Left ventricle myocardium inferior (tissue), 1 donor: ENCODE data around the gene HIC1. TPM values are rescaled to one million over a fixed set of nuclear protein-coding genes. Genes with fewer than 3 reads are reported as not detected.

Experiments used
- DNase-seq: peaks from one replicate; pipeline ENCODE4 v3.0.0-alpha.2; 2020
- H3K27ac ChIP-seq: fragments of 200-600 bp; replicated peaks from 2 replicates; pipeline ENCODE4 v1.8.0; 2021
- H3K27me3 ChIP-seq: fragments of 200-600 bp; 2 replicates; pipeline ENCODE4 v1.8.0; 2021; ENCODE audit warnings: low read depth
- H3K36me3 ChIP-seq: fragments of 200-600 bp; 2 replicates; pipeline ENCODE4 v1.8.0; 2021
- H3K4me1 ChIP-seq: fragments of 200-600 bp; 2 replicates; pipeline ENCODE4 v1.8.0; 2021
- H3K4me3 ChIP-seq: fragments of 200-600 bp; 2 replicates; pipeline ENCODE4 v1.8.0; 2021; ENCODE audit warnings: mild to moderate bottlenecking, moderate library complexity
- H3K9me3 ChIP-seq: fragments of 200-600 bp; replicated peaks from 2 replicates; pipeline ENCODE4 v1.8.0; 2021
- intact Hi-C: fragments of 100-400 bp; cut with micrococcal nuclease; formaldehyde crosslinking; loops from one replicate; pipeline ENCODE4 v1.11.0; 2022
- total RNA-seq: library from RNA; stranded (reverse); fragmentation: NEBNext Ultra II Directional; extraction: Animal tissue kit (Norgen Biotek cat#: 25700); gene quantifications from one replicate; pipeline ENCODE4 v1.2.1, GENCODE V29; 2021
- TF ChIP-seq, protein P1 (sequence below): fragments of 200-600 bp; IDR thresholded peaks from 2 replicates; pipeline ENCODE4 v1.8.0; 2021; ENCODE audit warnings: antibody characterized with exemption, mild to moderate bottlenecking, borderline replicate concordance
- donor health status: DM: no; HTN: yes; CAD: no; lungs with severe emphysema.

HIC1 gene
- total RNA-seq, 1 donor from 2014 or later, result 23.5 TPM

DNA sequence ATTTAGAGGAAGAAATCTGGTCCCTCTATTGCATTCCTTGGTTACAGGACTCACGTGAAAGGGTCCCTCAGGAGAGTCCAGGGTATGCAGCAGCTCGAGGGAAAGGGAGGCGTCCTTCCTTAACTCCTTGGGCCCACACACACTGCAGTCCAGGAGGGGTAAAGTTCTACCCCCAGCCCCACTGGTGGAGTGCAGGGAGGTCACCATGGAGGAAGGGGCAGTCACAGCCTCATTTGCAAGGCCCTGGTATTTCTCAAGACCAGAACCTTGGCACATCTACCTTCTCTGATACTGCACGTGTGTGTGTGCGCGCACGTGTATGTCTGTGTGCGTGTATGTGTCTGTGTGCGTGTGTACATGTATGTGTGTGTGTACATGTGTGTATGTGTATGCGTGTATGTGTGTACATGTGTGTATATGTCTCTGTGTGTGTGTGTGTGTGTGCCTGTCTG, 11.1 kb downstream of the HIC1 start:
- intact Hi-C loops, result no loop called here
- Histone ChIP-seq H3K36me3 (peaks cover 38% of the 10 kb centered on the region), H3K27ac (peak overlapping the region; percentile 96), H3K4me3 (no peak overlapping the region), H3K4me1 (peaks cover 94% of the 10 kb centered on the region), H3K27me3 (peaks cover 12% of the 10 kb centered on the region), H3K9me3 (no peaks in the 10 kb centered on the region)
- DNase-seq, result no peak
- TF ChIP-seq, protein P1, sequence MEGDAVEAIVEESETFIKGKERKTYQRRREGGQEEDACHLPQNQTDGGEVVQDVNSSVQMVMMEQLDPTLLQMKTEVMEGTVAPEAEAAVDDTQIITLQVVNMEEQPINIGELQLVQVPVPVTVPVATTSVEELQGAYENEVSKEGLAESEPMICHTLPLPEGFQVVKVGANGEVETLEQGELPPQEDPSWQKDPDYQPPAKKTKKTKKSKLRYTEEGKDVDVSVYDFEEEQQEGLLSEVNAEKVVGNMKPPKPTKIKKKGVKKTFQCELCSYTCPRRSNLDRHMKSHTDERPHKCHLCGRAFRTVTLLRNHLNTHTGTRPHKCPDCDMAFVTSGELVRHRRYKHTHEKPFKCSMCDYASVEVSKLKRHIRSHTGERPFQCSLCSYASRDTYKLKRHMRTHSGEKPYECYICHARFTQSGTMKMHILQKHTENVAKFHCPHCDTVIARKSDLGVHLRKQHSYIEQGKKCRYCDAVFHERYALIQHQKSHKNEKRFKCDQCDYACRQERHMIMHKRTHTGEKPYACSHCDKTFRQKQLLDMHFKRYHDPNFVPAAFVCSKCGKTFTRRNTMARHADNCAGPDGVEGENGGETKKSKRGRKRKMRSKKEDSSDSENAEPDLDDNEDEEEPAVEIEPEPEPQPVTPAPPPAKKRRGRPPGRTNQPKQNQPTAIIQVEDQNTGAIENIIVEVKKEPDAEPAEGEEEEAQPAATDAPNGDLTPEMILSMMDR, result no peak

DNA sequence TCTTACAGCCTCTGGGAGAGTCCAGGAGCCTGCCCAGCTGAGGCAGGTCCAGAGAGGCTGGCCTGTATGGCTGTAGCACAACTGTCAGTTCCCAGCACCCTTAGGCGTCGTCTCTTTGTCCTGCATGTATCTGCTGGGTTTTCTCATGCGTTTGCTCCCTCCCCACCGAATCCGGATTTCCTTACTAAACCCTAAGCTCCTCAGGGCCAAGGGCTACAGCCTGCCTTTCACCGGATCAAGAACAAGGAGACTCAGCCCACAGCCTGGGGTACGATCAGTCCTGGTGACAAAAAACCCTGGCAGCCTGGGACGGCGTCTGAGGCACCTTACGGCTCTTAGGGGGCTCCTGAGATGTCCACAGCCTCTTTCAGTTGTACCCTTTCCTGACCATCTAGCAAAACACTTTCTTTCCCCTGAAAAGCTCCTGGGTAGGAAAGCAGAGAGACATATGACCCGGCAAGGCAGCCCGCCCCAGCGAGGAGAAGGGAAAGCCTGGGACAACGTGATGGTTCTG, 12.2 kb downstream of the HIC1 start:
- Histone ChIP-seq H3K27ac (peak overlapping the region; percentile 96), H3K9me3 (no peaks in the 10 kb centered on the region), H3K36me3 (peaks cover 29% of the 10 kb centered on the region), H3K27me3 (peaks cover under 1% of the 10 kb centered on the region), H3K4me1 (peaks cover 94% of the 10 kb centered on the region), H3K4me3 (no peak overlapping the region)
- no peak for DNase-seq
- intact Hi-C loops, result no loop called here
- TF ChIP-seq, protein P1, result no peak

DNA sequence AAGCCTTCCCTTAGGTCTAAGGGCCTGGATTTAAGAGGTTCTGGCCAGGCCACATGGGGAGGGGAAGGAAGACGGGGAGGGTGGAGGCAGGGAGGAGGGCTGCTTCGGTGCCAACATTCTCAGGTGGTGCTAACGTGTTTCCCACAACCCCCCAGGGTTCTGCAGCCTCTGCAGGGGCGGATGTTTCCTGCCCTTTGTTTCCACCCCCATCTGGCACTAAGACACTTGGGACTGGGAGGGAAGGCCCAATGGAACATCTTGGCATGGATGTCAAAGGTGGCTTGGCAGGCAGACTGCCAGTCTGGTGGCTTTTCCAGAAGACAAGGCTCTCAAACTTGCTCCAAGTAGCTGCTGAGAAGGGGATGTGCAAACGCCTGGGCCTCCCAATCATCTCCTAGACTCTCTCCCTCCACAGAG, 12.7 kb downstream of the HIC1 start:
- TF ChIP-seq, protein P1, result no peak
- intact Hi-C loops, result no loop called here
- no peaks in the 10 kb centered on the region for H3K9me3 ChIP-seq
- peak overlapping the region; percentile 96 for H3K27ac ChIP-seq
- DNase-seq, result no peak
- H3K27me3 ChIP-seq, result no peaks in the 10 kb centered on the region
- H3K4me3 ChIP-seq, result no peak overlapping the region
- H3K36me3 ChIP-seq, result peaks cover 28% of the 10 kb centered on the region
- H3K4me1 ChIP-seq, result peaks cover 94% of the 10 kb centered on the region

DNA sequence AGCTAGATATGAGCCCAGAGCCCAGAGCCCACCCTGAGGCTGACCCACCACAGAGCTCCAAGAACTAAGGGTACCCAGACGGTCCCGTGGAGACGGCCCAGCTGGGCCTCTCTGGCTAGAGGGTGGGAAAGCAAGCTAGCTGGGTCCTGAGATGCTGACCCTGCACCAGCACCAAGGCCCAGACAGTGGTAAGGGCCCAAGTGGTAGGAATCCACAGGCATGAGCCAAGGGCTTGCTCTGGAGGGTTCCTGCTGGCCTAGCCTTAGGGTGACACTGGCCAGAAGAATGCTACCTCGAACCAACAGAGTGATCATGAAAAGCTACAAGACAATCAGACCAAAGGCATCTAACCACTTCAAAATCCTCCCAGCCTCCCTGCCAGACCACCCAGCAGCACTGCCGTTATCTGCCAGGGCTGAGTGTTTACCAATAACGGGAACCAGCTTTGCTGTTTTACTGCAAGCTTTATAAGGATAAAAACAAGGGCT, 13.2 kb downstream of the HIC1 start:
- no peak for DNase-seq
- peak overlapping the region; percentile 96 for H3K27ac ChIP-seq

DNA sequence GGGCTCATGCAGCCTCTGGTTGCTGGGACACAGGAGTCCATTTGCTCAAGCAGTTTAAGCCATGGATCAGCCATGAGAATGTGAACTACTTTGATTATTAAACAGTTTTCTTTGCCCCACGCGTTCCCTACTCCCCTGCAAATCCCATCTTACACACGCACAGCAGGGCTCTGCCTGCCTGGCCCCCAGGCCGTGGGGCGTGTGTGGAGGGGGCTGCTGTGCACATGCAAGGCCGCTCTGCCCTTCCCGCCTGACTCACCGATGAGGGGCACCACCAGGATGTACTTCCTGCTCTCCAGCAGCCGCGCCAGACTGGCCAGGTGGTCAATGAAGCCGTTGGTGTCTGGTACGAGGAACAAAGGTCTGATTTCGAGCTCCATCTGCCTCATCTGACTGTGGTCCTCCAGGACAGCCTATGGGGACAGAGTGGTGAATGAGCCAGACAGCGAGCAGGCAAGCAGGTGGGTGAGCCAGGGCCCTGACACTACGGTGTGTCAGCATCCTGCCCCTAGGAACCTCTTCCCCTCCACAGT, 13.7 kb downstream of the HIC1 start:
- Histone ChIP-seq H3K36me3 (peaks cover 23% of the 10 kb centered on the region), H3K9me3 (no peaks in the 10 kb centered on the region), H3K27ac (peak overlapping the region; percentile 96), H3K4me1 (peaks cover 94% of the 10 kb centered on the region), H3K27me3 (no peaks in the 10 kb centered on the region), H3K4me3 (no peak overlapping the region)
- TF ChIP-seq, protein P1, result no peak
- no peak for DNase-seq
- intact Hi-C loops, result no loop called here

More for the DNA sequence above, 13.2 kb downstream of the HIC1 start:
- H3K4me1 ChIP-seq, result peaks cover 94% of the 10 kb centered on the region
- intact Hi-C loops, result no loop called here
- H3K36me3 ChIP-seq, result peaks cover 24% of the 10 kb centered on the region
- no peaks in the 10 kb centered on the region for H3K27me3 ChIP-seq
- TF ChIP-seq, protein P1, result no peak
- no peak overlapping the region for H3K4me3 ChIP-seq
- no peaks in the 10 kb centered on the region for H3K9me3 ChIP-seq
